Endodermal cell (in vitro differentiated cells): ENCODE measurements around the gene LRRK1. TPM values are rescaled to one million over a fixed set of nuclear protein-coding genes. Genes with fewer than 3 reads are reported as not detected.
A peak's percentile ranks its signal among the peaks of the same experiment; 100 is the strongest.

Experiments used
- DNase-seq: peaks from one replicate; pipeline ENCODE4 v3.0.0-alpha.2; 2017
- H3K27ac ChIP-seq: 2 replicates; pipeline ENCODE4 v1.5.1; 2013; ENCODE audit warnings: mild to moderate bottlenecking, low read depth, low read length, moderate library complexity
- H3K27me3 ChIP-seq: 2 replicates; pipeline ENCODE4 v1.6.1; 2013; ENCODE audit warnings: mild to moderate bottlenecking, low read length, moderate library complexity; ENCODE audit not compliant: insufficient read depth, control insufficient read depth, poor library complexity, severe bottlenecking
- H3K36me3 ChIP-seq: 2 replicates; pipeline ENCODE4 v1.7.0; 2013; ENCODE audit warnings: mild to moderate bottlenecking, low read length, moderate library complexity; ENCODE audit not compliant: control insufficient read depth, insufficient read depth
- H3K4me1 ChIP-seq: one replicate; pipeline ENCODE4 v1.7.0; 2013; ENCODE audit warnings: low read length; ENCODE audit not compliant: control insufficient read depth, insufficient read depth
- H3K4me3 ChIP-seq: 2 replicates; pipeline ENCODE4 v1.5.1; 2013; ENCODE audit warnings: mild to moderate bottlenecking, low read length, moderate library complexity
- H3K9ac ChIP-seq: 2 replicates; pipeline ENCODE4 v1.6.1; 2013; ENCODE audit warnings: mild to moderate bottlenecking, low read length, moderate library complexity; ENCODE audit not compliant: poor library complexity, severe bottlenecking; ENCODE audit errors: extremely low read depth
- H3K9me3 ChIP-seq: 2 replicates; pipeline ENCODE4 v1.6.1; 2013; ENCODE audit warnings: mild to moderate bottlenecking, low read length, moderate library complexity; ENCODE audit not compliant: control insufficient read depth
- H3K27ac Mint-ChIP-seq: 2 replicates; pipeline ENCODE4 v1.8.0; 2020; ENCODE audit warnings: mixed read lengths
- H3K27me3 Mint-ChIP-seq: 2 replicates; pipeline ENCODE4 v1.8.0; 2021; ENCODE audit warnings: mild to moderate bottlenecking, mixed read lengths; ENCODE audit not compliant: insufficient read depth
- H3K36me3 Mint-ChIP-seq: 2 replicates; pipeline ENCODE4 v1.8.0; 2020; ENCODE audit warnings: low read depth, mixed read lengths
- H3K4me1 Mint-ChIP-seq: 2 replicates; pipeline ENCODE4 v1.8.0; 2020; ENCODE audit warnings: mixed read lengths
- H3K4me3 Mint-ChIP-seq: 2 replicates; pipeline ENCODE4 v1.8.0; 2020; ENCODE audit warnings: mild to moderate bottlenecking, moderate library complexity, mixed read lengths
- H3K9me3 Mint-ChIP-seq: 2 replicates; pipeline ENCODE4 v1.8.0; 2020; ENCODE audit warnings: mild to moderate bottlenecking, mixed read lengths
- WGBS, 2 experiments: methylation state at CpG; one replicate each; pipeline versions ENCODE4 v1.1.5 to v1.1.7; 2013; ENCODE audit warnings: missing lambda C conversion rate in 2 of 2, mixed read lengths in 1 of 2; ENCODE audit not compliant: insufficient coverage in 1 of 2, insufficient read length in 1 of 2; 5-methylcytosine and 5-hydroxymethylcytosine counted together
- total RNA-seq, 2 donors: library from RNA; stranded (reverse); fragmentation: NEBNext Ultra II Directional in 1 of 2; extraction: Animal tissue kit (Norgen Biotek cat#: 25700) in 1 of 2; gene quantifications; 2 replicates in 1 of 2; 3 replicates in 1 of 2; pipeline ENCODE4 v1.2.1, GENCODE V29; 2021
- TF ChIP-seq, protein P1 (sequence below): fragments of 200-600 bp; sonication (generic); conservative IDR thresholded peaks from 2 replicates; pipeline ENCODE4 v1.5.0; 2021; ENCODE audit warnings: antibody characterized with exemption, mild to moderate bottlenecking

Gene LRRK1
- total RNA-seq, 2 donors from 2014 or later: 2.7 to 5.1 TPM

DNA sequence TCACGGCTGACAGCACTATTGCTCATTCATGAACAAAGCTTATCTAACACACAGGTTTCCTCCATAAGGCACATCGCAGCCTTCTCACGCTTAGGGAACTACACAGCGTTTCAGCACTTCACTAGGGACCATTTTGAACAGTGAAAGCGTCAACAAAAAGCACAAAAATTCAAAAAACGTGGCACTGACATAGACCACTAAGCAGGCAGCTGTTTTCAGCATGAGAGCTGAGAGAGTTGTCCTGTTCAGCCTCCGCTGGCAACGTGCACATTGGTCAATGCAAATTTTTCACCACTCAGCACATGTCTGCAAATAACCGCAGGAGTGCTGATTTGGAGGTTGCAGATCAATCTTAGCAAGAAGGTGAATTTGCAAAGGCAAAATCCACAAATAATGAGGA lies 109.2 kb downstream of the LRRK1 start:
- Mint-ChIP-seq H3K9me3 (no peaks in the 10 kb centered on the region), H3K4me3 (no peak overlapping the region), H3K36me3 (no peaks in the 10 kb centered on the region), H3K27me3 (peaks cover 2% of the 10 kb centered on the region), H3K27ac (no peak overlapping the region), H3K4me1 (no peaks in the 10 kb centered on the region)
- Histone ChIP-seq H3K4me1 (no peaks in the 10 kb centered on the region), H3K36me3 (no peaks in the 10 kb centered on the region), H3K27ac (no peak overlapping the region), H3K27me3 (no peaks in the 10 kb centered on the region), H3K4me3 (no peak overlapping the region), H3K9ac (no peak overlapping the region), H3K9me3 (no peaks in the 10 kb centered on the region)
- 83 to 84% methylated on average over 9 of the region's 9 CpGs for WGBS, 2 experiments
- peak; percentile 20 for DNase-seq
- TF ChIP-seq, protein P1, sequence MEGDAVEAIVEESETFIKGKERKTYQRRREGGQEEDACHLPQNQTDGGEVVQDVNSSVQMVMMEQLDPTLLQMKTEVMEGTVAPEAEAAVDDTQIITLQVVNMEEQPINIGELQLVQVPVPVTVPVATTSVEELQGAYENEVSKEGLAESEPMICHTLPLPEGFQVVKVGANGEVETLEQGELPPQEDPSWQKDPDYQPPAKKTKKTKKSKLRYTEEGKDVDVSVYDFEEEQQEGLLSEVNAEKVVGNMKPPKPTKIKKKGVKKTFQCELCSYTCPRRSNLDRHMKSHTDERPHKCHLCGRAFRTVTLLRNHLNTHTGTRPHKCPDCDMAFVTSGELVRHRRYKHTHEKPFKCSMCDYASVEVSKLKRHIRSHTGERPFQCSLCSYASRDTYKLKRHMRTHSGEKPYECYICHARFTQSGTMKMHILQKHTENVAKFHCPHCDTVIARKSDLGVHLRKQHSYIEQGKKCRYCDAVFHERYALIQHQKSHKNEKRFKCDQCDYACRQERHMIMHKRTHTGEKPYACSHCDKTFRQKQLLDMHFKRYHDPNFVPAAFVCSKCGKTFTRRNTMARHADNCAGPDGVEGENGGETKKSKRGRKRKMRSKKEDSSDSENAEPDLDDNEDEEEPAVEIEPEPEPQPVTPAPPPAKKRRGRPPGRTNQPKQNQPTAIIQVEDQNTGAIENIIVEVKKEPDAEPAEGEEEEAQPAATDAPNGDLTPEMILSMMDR: no peak

DNA sequence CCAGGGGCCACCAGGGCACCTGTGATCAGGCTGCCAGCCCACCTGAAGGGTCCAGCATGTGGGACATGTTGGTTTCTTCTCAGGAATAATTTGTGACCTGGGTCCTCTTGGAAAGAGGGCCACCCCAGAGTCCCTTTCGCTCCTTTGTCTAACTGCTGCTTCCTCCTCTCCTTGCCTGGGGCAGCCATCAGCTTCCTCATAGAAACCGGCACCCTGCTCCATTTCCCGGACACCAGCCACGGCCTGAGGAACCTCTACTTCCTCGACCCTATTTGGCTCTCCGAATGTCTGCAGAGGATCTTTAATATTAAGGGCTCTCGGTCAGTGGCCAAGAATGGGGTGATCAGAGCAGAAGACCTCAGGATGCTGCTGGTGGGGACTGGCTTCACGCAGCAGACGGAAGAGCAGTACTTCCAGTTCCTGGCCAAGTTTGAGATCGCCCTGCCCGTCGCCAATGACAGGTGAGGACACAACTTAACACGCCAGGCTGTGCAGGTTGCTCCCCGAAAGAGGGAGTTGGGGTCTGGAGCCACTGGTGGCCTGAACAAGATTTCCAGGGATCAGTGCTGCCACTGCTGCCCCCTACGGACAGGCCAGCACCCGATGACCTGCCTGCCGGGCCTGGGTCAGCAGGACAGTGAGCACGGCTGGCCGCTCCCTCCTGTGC lies 109.7 kb downstream of the LRRK1 start:
- TF ChIP-seq, protein P1: peak; percentile 56
- Histone ChIP-seq H3K9ac (no peak overlapping the region), H3K4me1 (no peaks in the 10 kb centered on the region), H3K36me3 (no peaks in the 10 kb centered on the region), H3K27me3 (no peaks in the 10 kb centered on the region), H3K27ac (no peak overlapping the region), H3K9me3 (no peaks in the 10 kb centered on the region), H3K4me3 (no peak overlapping the region)
- H3K27ac Mint-ChIP-seq: no peak overlapping the region
- H3K4me3 Mint-ChIP-seq: no peak overlapping the region
- no peaks in the 10 kb centered on the region for H3K36me3 Mint-ChIP-seq
- peak; percentile 48 for DNase-seq
- peaks cover 2% of the 10 kb centered on the region for H3K27me3 Mint-ChIP-seq
- no peaks in the 10 kb centered on the region for H3K9me3 Mint-ChIP-seq
- no peaks in the 10 kb centered on the region for H3K4me1 Mint-ChIP-seq
- 94 to 97% methylated on average over 16 to 19 of the region's 19 CpGs for WGBS, 2 experiments

DNA sequence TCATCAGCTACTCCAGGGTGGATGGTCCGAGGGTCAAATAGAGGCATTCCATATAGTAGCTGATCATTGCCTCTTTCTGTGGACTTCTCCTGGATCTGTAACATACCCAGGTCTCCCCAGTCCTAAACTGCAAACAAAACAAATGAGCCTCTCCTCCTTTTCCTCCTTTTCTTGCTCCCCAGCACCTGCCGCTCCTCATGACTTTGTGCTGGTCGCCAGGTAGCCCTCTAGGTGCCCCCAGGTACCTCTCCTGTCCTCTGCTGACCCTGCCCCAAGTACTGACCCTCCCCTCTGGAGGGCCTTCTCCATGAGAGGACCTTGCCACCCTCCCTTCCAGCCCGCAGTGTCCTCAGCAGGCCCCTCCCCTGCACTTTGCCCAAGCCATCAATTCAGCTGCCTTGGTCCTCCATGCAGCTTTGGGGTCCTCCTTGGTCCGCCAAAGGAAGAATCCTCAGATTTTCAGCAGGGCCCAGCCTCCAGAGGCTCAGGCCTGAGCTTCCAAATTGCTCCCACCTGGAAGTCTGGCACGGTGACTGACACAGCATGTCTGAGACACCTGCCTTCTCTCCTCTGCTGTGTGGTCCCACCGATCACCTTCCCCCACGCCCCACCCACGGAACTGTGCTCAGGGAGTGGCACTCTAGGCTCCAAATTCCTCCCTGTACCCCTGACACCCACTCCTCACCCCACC lies 111.0 kb downstream of the LRRK1 start:
- no peak overlapping the region for H3K9ac ChIP-seq
- no peaks in the 10 kb centered on the region for H3K27me3 ChIP-seq
- 88 to 94% methylated on average over 9 of the region's 9 CpGs for WGBS, 2 experiments
- no peaks in the 10 kb centered on the region for H3K4me1 Mint-ChIP-seq
- no peak overlapping the region for H3K4me3 ChIP-seq
- H3K4me1 ChIP-seq: no peaks in the 10 kb centered on the region
- peaks cover 2% of the 10 kb centered on the region for H3K27me3 Mint-ChIP-seq
- TF ChIP-seq, protein P1: no peak
- peak; percentile 26 for DNase-seq
- peaks cover 5% of the 10 kb centered on the region for H3K9me3 Mint-ChIP-seq
- no peaks in the 10 kb centered on the region for H3K36me3 Mint-ChIP-seq
- H3K27ac Mint-ChIP-seq: no peak overlapping the region
- no peak overlapping the region for H3K27ac ChIP-seq
- no peaks in the 10 kb centered on the region for H3K36me3 ChIP-seq
- H3K9me3 ChIP-seq: peaks cover 9% of the 10 kb centered on the region
- H3K4me3 Mint-ChIP-seq: no peak overlapping the region
